AG08395 (cell line): Measurements from ENCODE around the gene FBXL12.
"Not testable (repeated sequence)": the region's sequence is repeated elsewhere in the genome, so short reads cannot be mapped to it uniquely, and the experiment has no call there.

Experiments used
- DNase-seq: peaks from one replicate; pipeline ENCODE4 v3.0.0; 2012; ENCODE audit warnings: mixed read lengths, low spot score

Gene FBXL12

GRCh38 chr19:9818734-9819595, at the start of gene FBXL12:
Gene FBXL12 (minus strand): TSS chr19:9819079. CDS start chr19:9818813, 266 bp downstream.
- DNase-seq = peak; percentile 98

- DNase-seq = no peak
Observed at GRCh38 chr19:9865732-9866501, 47.0 kb upstream of the FBXL12 start.

GRCh38 chr19:9863759-9864158, 44.9 kb upstream of the FBXL12 start:
- no peak for DNase-seq

GRCh38 chr19:9862938-9863337, 44.1 kb upstream of the FBXL12 start:
- no peak for DNase-seq

GRCh38 chr19:9861503-9861902, 42.6 kb upstream of the FBXL12 start:
- no peak for DNase-seq

GRCh38 chr19:9860407-9860806, 41.5 kb upstream of the FBXL12 start:
- no peak for DNase-seq

GRCh38 chr19:9858766-9859165, 39.9 kb upstream of the FBXL12 start:
- DNase-seq = no peak

- DNase-seq = no peak
Observed at GRCh38 chr19:9857920-9858746, 39.3 kb upstream of the FBXL12 start.

- no peak for DNase-seq
Observed at GRCh38 chr19:9857076-9857721, 38.3 kb upstream of the FBXL12 start.

GRCh38 chr19:9856609-9857008, 37.7 kb upstream of the FBXL12 start:
- no peak for DNase-seq

GRCh38 chr19:9854282-9854846, 35.5 kb upstream of the FBXL12 start:
- no peak for DNase-seq

- DNase-seq = no peak
Observed at GRCh38 chr19:9850235-9850959, 31.5 kb upstream of the FBXL12 start.

GRCh38 chr19:9849791-9850190, 30.9 kb upstream of the FBXL12 start:
- DNase-seq = no peak

GRCh38 chr19:9848762-9849161, 29.9 kb upstream of the FBXL12 start:
- no peak for DNase-seq

GRCh38 chr19:9848060-9848459, 29.2 kb upstream of the FBXL12 start:
- no peak for DNase-seq

GRCh38 chr19:9847087-9847671, 28.3 kb upstream of the FBXL12 start:
- DNase-seq = peak; percentile 96

- DNase-seq = not testable (repeated sequence)
Observed at GRCh38 chr19:9843626-9844273, 24.9 kb upstream of the FBXL12 start.

GRCh38 chr19:9842834-9843625, 24.2 kb upstream of the FBXL12 start:
- no peak for DNase-seq

- DNase-seq = no peak
Observed at GRCh38 chr19:9839415-9839814, 20.5 kb upstream of the FBXL12 start.
